HEK293 (cell line): ENCODE results near the gene GLG1.

ENCODE experiments used
- GLI2 ChIP-seq: fragments of 450-650 bp; formaldehyde crosslinking; IDR thresholded peaks from 2 replicates; pipeline ENCODE4; 2017; ENCODE audit warnings: missing biosample characterization, missing genetic modification characterization, low read depth, borderline replicate concordance
- GLIS2 ChIP-seq: fragments of 450-650 bp; formaldehyde crosslinking; IDR thresholded peaks from 2 replicates; pipeline ENCODE4 v1.5.1; 2016; ENCODE audit warnings: missing biosample characterization, missing genetic modification characterization
- IKZF3 ChIP-seq: fragments of 450-650 bp; IDR thresholded peaks from 2 replicates; pipeline ENCODE4 v1.5.0; 2018; ENCODE audit warnings: missing biosample characterization, mild to moderate bottlenecking, missing genetic modification characterization, moderate library complexity
- KLF8 ChIP-seq: fragments of 450-650 bp; formaldehyde crosslinking; IDR thresholded peaks from 2 replicates; pipeline ENCODE4 v1.5.1; 2016; ENCODE audit warnings: missing biosample characterization, missing genetic modification characterization
- KLF9 ChIP-seq: fragments of 450-650 bp; formaldehyde crosslinking; IDR thresholded peaks from 2 replicates; pipeline ENCODE4 v1.5.1; 2016; ENCODE audit warnings: missing biosample characterization, missing genetic modification characterization, low read depth
- MYNN ChIP-seq: fragments of 450-650 bp; formaldehyde crosslinking; IDR thresholded peaks from 2 replicates; pipeline ENCODE4 v1.5.1; 2016; ENCODE audit warnings: missing biosample characterization, missing genetic modification characterization, borderline replicate concordance
- REPIN1 ChIP-seq: fragments of 450-650 bp; formaldehyde crosslinking; IDR thresholded peaks from 2 replicates; pipeline ENCODE4 v1.5.1; 2017; ENCODE audit warnings: missing biosample characterization, missing genetic modification characterization, low read depth
- ZBTB48 ChIP-seq: fragments of 450-650 bp; formaldehyde crosslinking; IDR thresholded peaks from 2 replicates; pipeline ENCODE4 v1.5.1; 2016; ENCODE audit warnings: missing biosample characterization, missing genetic modification characterization
- ZBTB6 ChIP-seq: fragments of 450-650 bp; formaldehyde crosslinking; IDR thresholded peaks from 2 replicates; pipeline ENCODE4 v1.5.1; 2017; ENCODE audit warnings: missing biosample characterization, missing genetic modification characterization
- ZNF146 ChIP-seq: fragments of 450-650 bp; formaldehyde crosslinking; IDR thresholded peaks from 2 replicates; pipeline ENCODE4 v1.5.1; 2016; ENCODE audit warnings: missing biosample characterization, missing genetic modification characterization
- ZNF148 ChIP-seq: fragments of 450-650 bp; formaldehyde crosslinking; IDR thresholded peaks from 2 replicates; pipeline ENCODE4 v1.5.0; 2017; ENCODE audit warnings: missing biosample characterization, missing genetic modification characterization, borderline replicate concordance
- ZNF157 ChIP-seq: fragments of 450-650 bp; formaldehyde crosslinking; IDR thresholded peaks from 2 replicates; pipeline ENCODE4 v1.5.1; 2016; ENCODE audit warnings: missing biosample characterization, missing genetic modification characterization
- ZNF221 ChIP-seq: fragments of 450-650 bp; formaldehyde crosslinking; IDR thresholded peaks from 2 replicates; pipeline ENCODE4 v1.5.1; 2017; ENCODE audit warnings: missing biosample characterization, missing genetic modification characterization, borderline replicate concordance
- ZNF366 ChIP-seq: fragments of 450-650 bp; formaldehyde crosslinking; conservative IDR thresholded peaks from 2 replicates; pipeline ENCODE4 v1.5.1; 2016; ENCODE audit warnings: missing biosample characterization, missing genetic modification characterization
- ZNF426 ChIP-seq: fragments of 450-650 bp; formaldehyde crosslinking; IDR thresholded peaks from 2 replicates; pipeline ENCODE4 v1.5.1; 2017; ENCODE audit warnings: missing biosample characterization, missing genetic modification characterization, mild to moderate bottlenecking, inconsistent platforms, moderate library complexity
- ZNF571 ChIP-seq: fragments of 450-650 bp; formaldehyde crosslinking; IDR thresholded peaks from 2 replicates; pipeline ENCODE4 v1.5.0; 2017; ENCODE audit warnings: missing biosample characterization, missing genetic modification characterization
- ZNF580 ChIP-seq: fragments of 450-650 bp; formaldehyde crosslinking; IDR thresholded peaks from 2 replicates; pipeline ENCODE4 v1.5.1; 2016; ENCODE audit warnings: missing biosample characterization, missing genetic modification characterization
- ZNF670 ChIP-seq: fragments of 450-650 bp; formaldehyde crosslinking; IDR thresholded peaks from 2 replicates; pipeline ENCODE4 v1.5.1; 2016; ENCODE audit warnings: missing biosample characterization, missing genetic modification characterization, low read depth
- ZNF747 ChIP-seq: fragments of 450-650 bp; formaldehyde crosslinking; IDR thresholded peaks from 2 replicates; pipeline ENCODE4 v1.5.1; 2016; ENCODE audit warnings: missing biosample characterization, missing genetic modification characterization
- ZNF768 ChIP-seq: fragments of 450-650 bp; formaldehyde crosslinking; IDR thresholded peaks from 2 replicates; pipeline ENCODE4 v1.5.1; 2018; ENCODE audit warnings: missing biosample characterization, mild to moderate bottlenecking, missing genetic modification characterization
- ZNF791 ChIP-seq: fragments of 450-650 bp; formaldehyde crosslinking; IDR thresholded peaks from 2 replicates; pipeline ENCODE4 v1.5.1; 2016; ENCODE audit warnings: missing biosample characterization, missing genetic modification characterization
- ZNF843 ChIP-seq: fragments of 450-650 bp; formaldehyde crosslinking; IDR thresholded peaks from 2 replicates; pipeline ENCODE4 v1.5.1; 2016; ENCODE audit warnings: missing biosample characterization, missing genetic modification characterization
- TF ChIP-seq, protein P1 (sequence below): fragments of 450-650 bp; formaldehyde crosslinking; IDR thresholded peaks from 2 replicates; pipeline ENCODE4 v1.5.1; 2016; ENCODE audit warnings: missing biosample characterization, missing genetic modification characterization, borderline replicate concordance
- TF ChIP-seq, protein P2 (sequence below): fragments of 450-650 bp; IDR thresholded peaks from 2 replicates; pipeline ENCODE4 v1.5.1; 2018; ENCODE audit warnings: missing biosample characterization, missing genetic modification characterization
- TF ChIP-seq, protein P3 (sequence below): fragments of 450-650 bp; formaldehyde crosslinking; conservative IDR thresholded peaks from 2 replicates; pipeline ENCODE4 v1.5.1; 2016; ENCODE audit warnings: low read depth, missing biosample characterization, missing genetic modification characterization

GLG1 gene

GRCh38 chr16:74480150-74481029, 126.5 kb downstream of the GLG1 start (continued):
- TF ChIP-seq ZNF768 (tag by site-specific recombination) (no peak), ZNF146 (tag by site-specific recombination) (no peak), ZBTB6 (tag by site-specific recombination) (no peak), ZNF366 (no peak; the same call in 1 of the 2 replicates), ZBTB48 (tag by site-specific recombination) (no peak), ZNF157 (tag by site-specific recombination) (no peak), ZNF426 (no peak), KLF9 (tag by site-specific recombination) (peak; percentile 90), ZNF670 (tag by site-specific recombination) (no peak), ZNF571 (tag by site-specific recombination) (no peak), ZNF221 (no peak), ZNF843 (0 out of 2 replicates have a peak, but pooled peaks have one; percentile 47), REPIN1 (tag by site-specific recombination) (no peak), ZNF580 (tag by site-specific recombination) (no peak), GLIS2 (tag by site-specific recombination) (no peak), KLF8 (tag by site-specific recombination) (no peak), ZNF148 (tag by site-specific recombination) (no peak), IKZF3 (peak; percentile 35; the same call in 1 of the 2 replicates), ZNF791 (no peak), ZNF747 (tag by site-specific recombination) (no peak), MYNN (no peak), GLI2 (tag by site-specific recombination) (no peak)
- TF ChIP-seq, protein P1, sequence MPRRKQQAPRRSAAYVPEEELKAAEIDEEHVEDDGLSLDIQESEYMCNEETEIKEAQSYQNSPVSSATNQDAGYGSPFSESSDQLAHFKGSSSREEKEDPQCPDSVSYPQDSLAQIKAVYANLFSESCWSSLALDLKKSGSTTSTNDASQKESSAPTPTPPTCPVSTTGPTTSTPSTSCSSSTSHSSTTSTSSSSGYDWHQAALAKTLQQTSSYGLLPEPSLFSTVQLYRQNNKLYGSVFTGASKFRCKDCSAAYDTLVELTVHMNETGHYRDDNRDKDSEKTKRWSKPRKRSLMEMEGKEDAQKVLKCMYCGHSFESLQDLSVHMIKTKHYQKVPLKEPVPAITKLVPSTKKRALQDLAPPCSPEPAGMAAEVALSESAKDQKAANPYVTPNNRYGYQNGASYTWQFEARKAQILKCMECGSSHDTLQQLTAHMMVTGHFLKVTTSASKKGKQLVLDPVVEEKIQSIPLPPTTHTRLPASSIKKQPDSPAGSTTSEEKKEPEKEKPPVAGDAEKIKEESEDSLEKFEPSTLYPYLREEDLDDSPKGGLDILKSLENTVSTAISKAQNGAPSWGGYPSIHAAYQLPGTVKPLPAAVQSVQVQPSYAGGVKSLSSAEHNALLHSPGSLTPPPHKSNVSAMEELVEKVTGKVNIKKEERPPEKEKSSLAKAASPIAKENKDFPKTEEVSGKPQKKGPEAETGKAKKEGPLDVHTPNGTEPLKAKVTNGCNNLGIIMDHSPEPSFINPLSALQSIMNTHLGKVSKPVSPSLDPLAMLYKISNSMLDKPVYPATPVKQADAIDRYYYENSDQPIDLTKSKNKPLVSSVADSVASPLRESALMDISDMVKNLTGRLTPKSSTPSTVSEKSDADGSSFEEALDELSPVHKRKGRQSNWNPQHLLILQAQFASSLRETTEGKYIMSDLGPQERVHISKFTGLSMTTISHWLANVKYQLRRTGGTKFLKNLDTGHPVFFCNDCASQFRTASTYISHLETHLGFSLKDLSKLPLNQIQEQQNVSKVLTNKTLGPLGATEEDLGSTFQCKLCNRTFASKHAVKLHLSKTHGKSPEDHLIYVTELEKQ (tag by site-specific recombination): no peak
- TF ChIP-seq, protein P2, sequence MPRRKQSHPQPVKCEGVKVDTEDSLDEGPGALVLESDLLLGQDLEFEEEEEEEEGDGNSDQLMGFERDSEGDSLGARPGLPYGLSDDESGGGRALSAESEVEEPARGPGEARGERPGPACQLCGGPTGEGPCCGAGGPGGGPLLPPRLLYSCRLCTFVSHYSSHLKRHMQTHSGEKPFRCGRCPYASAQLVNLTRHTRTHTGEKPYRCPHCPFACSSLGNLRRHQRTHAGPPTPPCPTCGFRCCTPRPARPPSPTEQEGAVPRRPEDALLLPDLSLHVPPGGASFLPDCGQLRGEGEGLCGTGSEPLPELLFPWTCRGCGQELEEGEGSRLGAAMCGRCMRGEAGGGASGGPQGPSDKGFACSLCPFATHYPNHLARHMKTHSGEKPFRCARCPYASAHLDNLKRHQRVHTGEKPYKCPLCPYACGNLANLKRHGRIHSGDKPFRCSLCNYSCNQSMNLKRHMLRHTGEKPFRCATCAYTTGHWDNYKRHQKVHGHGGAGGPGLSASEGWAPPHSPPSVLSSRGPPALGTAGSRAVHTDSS: no peak
- TF ChIP-seq, protein P3, sequence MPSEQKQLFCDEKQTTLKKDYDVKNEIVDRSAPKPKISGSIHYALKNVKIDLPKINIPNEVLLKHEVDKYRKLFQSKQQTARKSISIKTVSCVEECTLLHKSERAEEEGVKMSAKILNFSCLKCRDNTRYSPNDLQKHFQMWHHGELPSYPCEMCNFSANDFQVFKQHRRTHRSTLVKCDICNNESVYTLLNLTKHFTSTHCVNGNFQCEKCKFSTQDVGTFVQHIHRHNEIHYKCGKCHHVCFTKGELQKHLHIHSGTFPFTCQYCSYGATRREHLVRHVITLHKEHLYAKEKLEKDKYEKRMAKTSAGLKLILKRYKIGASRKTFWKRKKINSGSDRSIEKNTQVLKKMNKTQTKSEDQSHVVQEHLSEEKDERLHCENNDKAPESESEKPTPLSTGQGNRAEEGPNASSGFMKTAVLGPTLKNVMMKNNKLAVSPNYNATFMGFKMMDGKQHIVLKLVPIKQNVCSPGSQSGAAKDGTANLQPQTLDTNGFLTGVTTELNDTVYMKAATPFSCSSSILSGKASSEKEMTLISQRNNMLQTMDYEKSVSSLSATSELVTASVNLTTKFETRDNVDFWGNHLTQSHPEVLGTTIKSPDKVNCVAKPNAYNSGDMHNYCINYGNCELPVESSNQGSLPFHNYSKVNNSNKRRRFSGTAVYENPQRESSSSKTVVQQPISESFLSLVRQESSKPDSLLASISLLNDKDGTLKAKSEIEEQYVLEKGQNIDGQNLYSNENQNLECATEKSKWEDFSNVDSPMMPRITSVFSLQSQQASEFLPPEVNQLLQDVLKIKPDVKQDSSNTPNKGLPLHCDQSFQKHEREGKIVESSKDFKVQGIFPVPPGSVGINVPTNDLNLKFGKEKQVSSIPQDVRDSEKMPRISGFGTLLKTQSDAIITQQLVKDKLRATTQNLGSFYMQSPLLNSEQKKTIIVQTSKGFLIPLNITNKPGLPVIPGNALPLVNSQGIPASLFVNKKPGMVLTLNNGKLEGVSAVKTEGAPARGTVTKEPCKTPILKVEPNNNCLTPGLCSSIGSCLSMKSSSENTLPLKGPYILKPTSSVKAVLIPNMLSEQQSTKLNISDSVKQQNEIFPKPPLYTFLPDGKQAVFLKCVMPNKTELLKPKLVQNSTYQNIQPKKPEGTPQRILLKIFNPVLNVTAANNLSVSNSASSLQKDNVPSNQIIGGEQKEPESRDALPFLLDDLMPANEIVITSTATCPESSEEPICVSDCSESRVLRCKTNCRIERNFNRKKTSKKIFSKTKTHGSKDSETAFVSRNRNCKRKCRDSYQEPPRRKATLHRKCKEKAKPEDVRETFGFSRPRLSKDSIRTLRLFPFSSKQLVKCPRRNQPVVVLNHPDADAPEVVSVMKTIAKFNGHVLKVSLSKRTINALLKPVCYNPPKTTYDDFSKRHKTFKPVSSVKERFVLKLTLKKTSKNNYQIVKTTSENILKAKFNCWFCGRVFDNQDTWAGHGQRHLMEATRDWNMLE (tag by site-specific recombination): no peak
